HAP-1 (cell line): ENCODE measurements around the gene SYT1.
A peak's percentile ranks its signal among the peaks of the same experiment; 100 is the strongest.

Source experiments
- DNase-seq, 2 experiments: peaks; one replicate each; pipeline ENCODE4 v3.0.0-alpha.2; 2016 to 2020; ENCODE audit warnings: low spot score in 2 of 2
- H3K27me3 ChIP-seq: fragments of 250-450 bp; sonication (Bioruptor Pico); 2 replicates; pipeline ENCODE4 v1.5.1; 2020; ENCODE audit warnings: low read depth, mild to moderate bottlenecking, moderate library complexity
- H3K36me3 ChIP-seq: fragments of 250-450 bp; sonication (Bioruptor Pico); replicated peaks from 2 replicates; pipeline ENCODE4 v1.5.1; 2020; ENCODE audit warnings: mild to moderate bottlenecking
- H3K4me1 ChIP-seq: fragments of 250-450 bp; sonication (Bioruptor Pico); 2 replicates; pipeline ENCODE4 v1.5.1; 2020; ENCODE audit warnings: mild to moderate bottlenecking
- H3K4me3 ChIP-seq: fragments of 250-450 bp; sonication (Bioruptor Pico); 2 replicates; pipeline ENCODE4 v1.5.1; 2020; ENCODE audit warnings: mild to moderate bottlenecking, moderate library complexity
- H3K9me3 ChIP-seq: fragments of 250-450 bp; sonication (Bioruptor Pico); 2 replicates; pipeline ENCODE4 v1.5.1; 2020; ENCODE audit warnings: mild to moderate bottlenecking, moderate library complexity
- in situ Hi-C: fragments of 300-500 bp; cut with MboI; formaldehyde crosslinking; loops from 3 replicates; pipeline ENCODE4 v1.14.3; 2020; ENCODE audit warnings: low sequenced_read_pairs, inconsistent platforms, mixed read lengths

Gene SYT1

GRCh38 chr12:78966062-78966461, 101.5 kb downstream of the SYT1 start:
- Histone ChIP-seq H3K36me3 (no peaks in the 10 kb centered on the region), H3K4me3 (no peak overlapping the region), H3K9me3 (no peaks in the 10 kb centered on the region), H3K27me3 (no peaks in the 10 kb centered on the region), H3K4me1 (peaks cover 4% of the 10 kb centered on the region)
- no peak for DNase-seq
- in situ Hi-C loops = no loop called here

DNA sequence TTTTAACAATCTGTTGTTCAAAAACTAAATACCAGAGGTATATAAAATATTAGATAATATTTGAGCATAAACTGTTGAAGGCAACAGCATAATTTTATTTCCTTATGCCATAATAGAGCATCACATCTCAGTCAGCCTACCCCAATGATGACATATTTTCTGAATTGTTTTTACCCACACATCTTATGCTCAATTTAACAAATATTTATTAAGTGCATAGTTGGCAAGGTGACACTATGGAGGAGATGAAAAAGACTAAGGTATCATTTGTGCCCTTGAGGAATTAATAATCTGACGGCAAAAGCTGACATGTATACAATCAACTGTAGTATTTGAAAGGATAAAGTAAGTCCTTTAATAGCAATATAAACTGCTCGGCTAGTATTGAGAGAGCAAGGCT, 102.4 kb downstream of the SYT1 start:
- in situ Hi-C loops = no loop called here
- no peaks in the 10 kb centered on the region for H3K36me3 ChIP-seq
- no peak for DNase-seq
- no peaks in the 10 kb centered on the region for H3K27me3 ChIP-seq
- no peaks in the 10 kb centered on the region for H3K9me3 ChIP-seq
- peaks cover 9% of the 10 kb centered on the region for H3K4me1 ChIP-seq
- H3K4me3 ChIP-seq = no peak overlapping the region

DNA sequence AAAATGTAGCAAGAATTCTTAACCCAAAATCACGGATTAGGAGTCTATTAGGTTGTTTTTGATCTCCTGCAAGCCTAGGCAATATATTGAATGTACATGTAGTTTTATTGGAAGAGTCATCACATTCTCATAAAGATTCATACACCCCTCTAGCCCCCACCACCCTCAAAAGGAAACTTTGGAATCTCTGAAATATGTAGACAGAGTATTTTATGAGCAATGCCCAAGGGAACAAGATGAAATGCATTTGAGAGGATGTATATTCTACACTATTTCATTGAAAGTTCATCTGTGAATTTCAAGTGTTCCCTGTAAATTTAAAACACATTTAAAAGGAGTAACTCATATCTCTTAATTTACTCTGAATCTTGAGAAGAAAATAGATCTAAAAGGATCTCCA, 103.7 kb downstream of the SYT1 start:
- DNase-seq = no peak
- Histone ChIP-seq H3K9me3 (no peaks in the 10 kb centered on the region), H3K36me3 (no peaks in the 10 kb centered on the region), H3K27me3 (no peaks in the 10 kb centered on the region), H3K4me3 (no peak overlapping the region), H3K4me1 (peaks cover 17% of the 10 kb centered on the region)
- in situ Hi-C loops = no loop called here

DNA sequence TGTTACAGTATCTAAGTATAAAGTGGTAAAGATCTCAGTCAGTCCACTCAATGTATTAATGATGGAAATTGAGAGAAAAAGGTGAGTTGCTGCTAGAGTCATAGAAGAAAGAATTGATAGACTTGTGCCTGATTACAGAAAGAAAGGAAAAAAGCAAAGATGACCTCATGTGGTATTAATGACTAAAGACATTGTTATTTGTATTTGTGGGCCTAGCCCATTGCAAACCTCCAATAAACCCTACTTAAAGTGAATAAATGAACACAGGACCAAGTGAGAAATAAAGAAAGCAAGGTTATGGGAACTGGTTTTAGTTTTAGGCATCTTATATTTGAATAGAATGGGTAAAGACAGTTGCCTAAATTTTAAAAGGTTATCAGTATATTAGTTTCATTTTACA, 105.5 kb downstream of the SYT1 start:
- Histone ChIP-seq H3K4me3 (no peak overlapping the region), H3K36me3 (no peaks in the 10 kb centered on the region), H3K4me1 (peaks cover 17% of the 10 kb centered on the region), H3K9me3 (no peaks in the 10 kb centered on the region), H3K27me3 (no peaks in the 10 kb centered on the region)
- no peak for DNase-seq
- in situ Hi-C loops = no loop called here

GRCh38 chr12:78977304-78977867, 112.8 kb downstream of the SYT1 start:
- peaks cover 9% of the 10 kb centered on the region for H3K4me1 ChIP-seq
- in situ Hi-C loops = no loop called here
- DNase-seq = no peak

GRCh38 chr12:78994168-78994791, 129.7 kb downstream of the SYT1 start:
- peak; percentile 12 to 48 for DNase-seq
- in situ Hi-C loops = no loop called here

More at GRCh38 chr12:78977304-78977867, 112.8 kb downstream of the SYT1 start:
- H3K9me3 ChIP-seq = no peaks in the 10 kb centered on the region
- no peak overlapping the region for H3K4me3 ChIP-seq
- H3K27me3 ChIP-seq = no peaks in the 10 kb centered on the region
- H3K36me3 ChIP-seq = no peaks in the 10 kb centered on the region

DNA sequence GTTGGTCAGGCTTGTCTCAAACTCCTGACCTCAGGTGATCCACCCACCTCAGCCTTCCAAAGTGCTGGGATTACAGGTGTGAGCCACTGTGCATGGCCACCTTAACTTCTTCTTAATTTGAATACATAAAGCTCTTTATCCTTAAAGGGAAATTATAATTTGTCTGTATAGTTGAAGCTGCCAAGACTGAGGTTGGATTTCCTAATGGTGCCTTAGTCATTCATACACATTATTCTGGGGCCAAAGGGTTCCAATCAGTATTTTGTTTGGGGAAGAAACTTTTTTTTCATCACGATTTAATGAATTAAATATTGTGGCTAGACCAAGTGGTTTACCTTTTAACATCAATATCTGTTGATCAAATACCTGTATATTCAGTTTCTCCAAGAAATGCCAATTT, 135.9 kb downstream of the SYT1 start:
- no peak for DNase-seq
- Histone ChIP-seq H3K27me3 (no peaks in the 10 kb centered on the region), H3K4me3 (no peak overlapping the region), H3K36me3 (no peaks in the 10 kb centered on the region), H3K4me1 (peaks cover 2% of the 10 kb centered on the region; the same call in 1 of the 2 replicates), H3K9me3 (no peaks in the 10 kb centered on the region)
- in situ Hi-C loops = no loop called here

More at GRCh38 chr12:78994168-78994791, 129.7 kb downstream of the SYT1 start:
- no peaks in the 10 kb centered on the region for H3K27me3 ChIP-seq
- no peak overlapping the region for H3K4me3 ChIP-seq
- no peaks in the 10 kb centered on the region for H3K4me1 ChIP-seq
- no peaks in the 10 kb centered on the region for H3K9me3 ChIP-seq
- no peaks in the 10 kb centered on the region for H3K36me3 ChIP-seq

GRCh38 chr12:79001404-79001803, 136.8 kb downstream of the SYT1 start:
- Histone ChIP-seq H3K36me3 (no peaks in the 10 kb centered on the region), H3K27me3 (no peaks in the 10 kb centered on the region), H3K9me3 (no peaks in the 10 kb centered on the region), H3K4me3 (no peak overlapping the region), H3K4me1 (peaks cover 2% of the 10 kb centered on the region; the same call in 1 of the 2 replicates)
- in situ Hi-C loops = no loop called here
- no peak for DNase-seq

GRCh38 chr12:79006306-79006705, 141.7 kb downstream of the SYT1 start:
- Histone ChIP-seq H3K4me3 (no peak overlapping the region), H3K36me3 (no peaks in the 10 kb centered on the region), H3K9me3 (no peaks in the 10 kb centered on the region), H3K27me3 (no peaks in the 10 kb centered on the region), H3K4me1 (peaks cover 2% of the 10 kb centered on the region; the same call in 1 of the 2 replicates)
- DNase-seq = no peak
- in situ Hi-C loops = no loop called here

DNA sequence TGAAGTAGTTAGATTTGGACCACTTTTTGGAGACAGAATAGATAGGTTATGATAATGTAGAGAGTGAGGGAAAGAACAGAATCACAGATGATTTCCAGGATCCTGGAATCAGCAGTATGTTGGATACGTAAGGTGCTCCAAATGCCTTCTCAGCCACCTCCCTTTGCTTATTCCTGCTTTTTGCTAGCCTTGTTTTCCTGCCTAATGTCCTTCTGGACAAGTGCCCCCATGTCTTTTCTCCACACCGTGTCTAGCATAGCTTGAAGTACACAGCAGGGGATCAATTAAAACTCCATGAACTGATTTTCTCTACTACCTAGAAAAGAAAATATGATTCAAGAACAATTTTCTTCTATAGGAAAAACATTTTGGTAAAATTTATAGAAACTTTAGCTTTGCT, 144.0 kb downstream of the SYT1 start:
- in situ Hi-C loops = no loop called here
- DNase-seq = no peak
- no peaks in the 10 kb centered on the region for H3K36me3 ChIP-seq
- H3K4me1 ChIP-seq = no peaks in the 10 kb centered on the region
- H3K27me3 ChIP-seq = no peaks in the 10 kb centered on the region
- no peak overlapping the region for H3K4me3 ChIP-seq
- H3K9me3 ChIP-seq = no peaks in the 10 kb centered on the region

DNA sequence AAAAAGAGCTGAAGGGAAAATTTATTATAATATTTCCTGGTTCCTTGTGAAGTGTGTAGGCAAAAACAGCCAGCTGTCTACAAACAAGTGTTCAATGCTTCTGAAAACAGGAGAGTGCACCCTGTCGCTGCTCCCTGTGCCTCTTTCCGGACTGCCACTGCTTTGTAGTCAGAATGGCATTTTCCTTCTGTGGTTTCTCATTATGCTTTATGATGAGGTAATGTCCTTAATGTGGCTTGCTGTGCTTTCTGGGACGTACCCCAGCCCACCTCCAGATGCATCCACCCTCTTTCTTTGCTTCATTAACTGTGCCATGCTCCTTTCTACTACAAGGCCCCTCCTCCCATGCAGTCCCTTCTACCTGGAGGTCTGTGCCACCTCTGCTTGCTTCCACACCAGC, 148.1 kb downstream of the SYT1 start:
- Histone ChIP-seq H3K27me3 (no peaks in the 10 kb centered on the region), H3K9me3 (no peaks in the 10 kb centered on the region), H3K36me3 (no peaks in the 10 kb centered on the region), H3K4me3 (no peak overlapping the region), H3K4me1 (no peaks in the 10 kb centered on the region; the same call in 1 of the 2 replicates)
- no peak for DNase-seq
- in situ Hi-C loops = no loop called here

GRCh38 chr12:79016181-79016580, 151.6 kb downstream of the SYT1 start:
- no peak for DNase-seq
- in situ Hi-C loops = no loop called here
- Histone ChIP-seq H3K4me1 (no peaks in the 10 kb centered on the region; the same call in 1 of the 2 replicates), H3K36me3 (no peaks in the 10 kb centered on the region), H3K9me3 (no peaks in the 10 kb centered on the region), H3K27me3 (no peaks in the 10 kb centered on the region), H3K4me3 (no peak overlapping the region)

GRCh38 chr12:79019672-79020071, 155.1 kb downstream of the SYT1 start:
- no peak for DNase-seq
- no peaks in the 10 kb centered on the region for H3K9me3 ChIP-seq
- no peaks in the 10 kb centered on the region for H3K27me3 ChIP-seq
- in situ Hi-C loops = no loop called here
- H3K4me1 ChIP-seq = no peaks in the 10 kb centered on the region; the same call in 1 of the 2 replicates
- H3K36me3 ChIP-seq = no peaks in the 10 kb centered on the region
- H3K4me3 ChIP-seq = no peak overlapping the region

- H3K27me3 ChIP-seq = no peaks in the 10 kb centered on the region
- H3K4me3 ChIP-seq = no peak overlapping the region
- no peaks in the 10 kb centered on the region for H3K9me3 ChIP-seq
- DNase-seq = no peak
- in situ Hi-C loops = no loop called here
- no peaks in the 10 kb centered on the region; the same call in 1 of the 2 replicates for H3K4me1 ChIP-seq
- H3K36me3 ChIP-seq = no peaks in the 10 kb centered on the region
Measured at GRCh38 chr12:79020106-79020505, 155.5 kb downstream of the SYT1 start.
